ENCODE measurements around the gene S100A7A.
"Not testable (repeated sequence)": the region's sequence is repeated elsewhere in the genome, so short reads cannot be mapped to it uniquely, and the experiment has no call there.

GRCh38 chr1:153407274-153407673 lies 9.0 kb upstream of the S100A7A start:
- TF ChIP-seq CTCF (IDR thresholded peaks at IDR 0.05); GABPA (IDR thresholded peaks at IDR 0.05; ENCODE audit: low read depth); POLR2AphosphoS5 (IDR thresholded peaks at IDR 0.05; ENCODE audit: low read depth, low read length); MAX (IDR thresholded peaks at IDR 0.05; ENCODE audit: low read depth); RAD21 (IDR thresholded peaks at IDR 0.05; ENCODE audit: low read length); MEF2A (IDR thresholded peaks at IDR 0.05; ENCODE audit: borderline replicate concordance, low read depth); EP300 (IDR thresholded peaks at IDR 0.05; ENCODE audit: borderline replicate concordance in 1 of 2, low read depth in 1 of 2, low read length in 1 of 2): not testable (repeated sequence)
